ENCODE data around the gene SERPINB5. TPM values are rescaled to one million over a fixed set of nuclear protein-coding genes. Genes with fewer than 3 reads are reported as not detected.
A peak's percentile ranks its signal among the peaks of the same experiment; 100 is the strongest.

Gene SERPINB5
- total and polyA plus RNA-seq, 8 donors: 0.72 to 27.1 (median 3.9) TPM; not detected in 5

- no peaks in the 10 kb centered on the region for H3K27me3 ChIP-seq
- TF ChIP-seq POLR2A (IDR thresholded peaks at IDR 0.05): no peak
- TF ChIP-seq CTCF (IDR thresholded peaks at IDR 0.05): no peak
- no peak for TF ChIP-seq POLR2AphosphoS5 (IDR thresholded peaks at IDR 0.05)
- no peak for TF ChIP-seq EP300 (IDR thresholded peaks at IDR 0.05)
- WGBS, 5 donors: 83 to 89% (median 86%) methylated on average over 2 of the region's 2 CpGs
- no peaks in the 10 kb centered on the region for H3K9me3 ChIP-seq
- intact Hi-C loops (cut with DNase I; ENCODE audit: low total_unique reads): no loop called here
- no peak overlapping the region for H3K4me3 ChIP-seq
- no peak for DNase-seq
- H3K36me3 ChIP-seq: no peaks in the 10 kb centered on the region
- no peaks in the 10 kb centered on the region for H3K4me1 ChIP-seq
- H3K27ac ChIP-seq: no peak overlapping the region
Observed at GRCh38 chr18:63532471-63532870, 55.7 kb downstream of the SERPINB5 start.

- intact Hi-C loops (cut with DNase I; ENCODE audit: low total_unique reads): no loop called here
- 55 to 66% (median 65%) methylated on average over 4 of the region's 4 CpGs for WGBS, 5 donors
- no peaks in the 10 kb centered on the region for H3K36me3 ChIP-seq
- DNase-seq: no peak
- H3K4me1 ChIP-seq: no peaks in the 10 kb centered on the region
- no peak overlapping the region for H3K4me3 ChIP-seq
- H3K9me3 ChIP-seq: no peaks in the 10 kb centered on the region
- TF ChIP-seq EP300 (IDR thresholded peaks at IDR 0.05) (no peak), POLR2A (IDR thresholded peaks at IDR 0.05) (no peak), CTCF (IDR thresholded peaks at IDR 0.05) (no peak), POLR2AphosphoS5 (IDR thresholded peaks at IDR 0.05) (no peak)
- no peaks in the 10 kb centered on the region for H3K27me3 ChIP-seq
- no peak overlapping the region for H3K27ac ChIP-seq
Observed at GRCh38 chr18:63534615-63535014, 57.9 kb downstream of the SERPINB5 start.

GRCh38 chr18:63539904-63540510 lies 63.2 kb downstream of the SERPINB5 start:
- WGBS, 5 donors: 49 to 57% (median 52%) methylated on average over 3 of the region's 3 CpGs
- Histone ChIP-seq H3K36me3 (no peaks in the 10 kb centered on the region), H3K27me3 (no peaks in the 10 kb centered on the region), H3K9me3 (no peaks in the 10 kb centered on the region), H3K27ac (no peak overlapping the region), H3K4me1 (no peaks in the 10 kb centered on the region), H3K4me3 (no peak overlapping the region)
- intact Hi-C loops (cut with DNase I; ENCODE audit: low total_unique reads): no loop called here
- DNase-seq: peak in 1 of 2 donors; percentile 24
- TF ChIP-seq CTCF (IDR thresholded peaks at IDR 0.05) (no peak), EP300 (IDR thresholded peaks at IDR 0.05) (no peak), POLR2A (IDR thresholded peaks at IDR 0.05) (no peak), POLR2AphosphoS5 (IDR thresholded peaks at IDR 0.05) (no peak)

- TF ChIP-seq CTCF (IDR thresholded peaks at IDR 0.05) (no peak), EP300 (IDR thresholded peaks at IDR 0.05) (no peak), POLR2A (IDR thresholded peaks at IDR 0.05) (no peak), POLR2AphosphoS5 (IDR thresholded peaks at IDR 0.05) (no peak)
- H3K4me1 ChIP-seq: no peaks in the 10 kb centered on the region
- intact Hi-C loops (cut with DNase I; ENCODE audit: low total_unique reads): no loop called here
- no peak for DNase-seq
- H3K27ac ChIP-seq: no peak within 1 kb of the TSS
- H3K9me3 ChIP-seq: no peaks in the 10 kb centered on the region
- no peak within 1 kb of the TSS for H3K4me3 ChIP-seq
- no peaks in the 10 kb centered on the region for H3K27me3 ChIP-seq
- no peaks in the 10 kb centered on the region for H3K36me3 ChIP-seq
- WGBS, 5 donors: 35 to 66% (median 55%) methylated on average over 1 of the region's 1 CpG
Observed at GRCh38 chr18:63542069-63542468, 65.3 kb downstream of the SERPINB5 start, which contains the start of gene SERPINB12. Gene SERPINB12 (plus strand): TSS chr18:63542369. CDS start chr18:63556160, 13,791 bp downstream.
